Measurements from ENCODE around the gene PWP2.
"Not testable (repeated sequence)": the region's sequence is repeated elsewhere in the genome, so short reads cannot be mapped to it uniquely, and the experiment has no call there.

PWP2 gene

GRCh38 chr21:44139787-44140551 lies 32.8 kb downstream of the PWP2 start:
- H3K4me3 ChIP-seq (ENCODE audit: low read depth, low read length); H3K36me3 ChIP-seq (ENCODE audit: insufficient read depth, low read length); H3K4me1 ChIP-seq (ENCODE audit: control insufficient read depth, insufficient read depth, low read length, unreplicated experiment); H2AFZ ChIP-seq (ENCODE audit: low read length, unreplicated experiment); H3K79me2 ChIP-seq (ENCODE audit: control insufficient read depth, insufficient read depth, low read length, unreplicated experiment); H3K27me3 ChIP-seq (ENCODE audit: insufficient read depth, low read length); H3K27ac ChIP-seq (ENCODE audit: low read depth, low read length): not testable (repeated sequence)

DNA sequence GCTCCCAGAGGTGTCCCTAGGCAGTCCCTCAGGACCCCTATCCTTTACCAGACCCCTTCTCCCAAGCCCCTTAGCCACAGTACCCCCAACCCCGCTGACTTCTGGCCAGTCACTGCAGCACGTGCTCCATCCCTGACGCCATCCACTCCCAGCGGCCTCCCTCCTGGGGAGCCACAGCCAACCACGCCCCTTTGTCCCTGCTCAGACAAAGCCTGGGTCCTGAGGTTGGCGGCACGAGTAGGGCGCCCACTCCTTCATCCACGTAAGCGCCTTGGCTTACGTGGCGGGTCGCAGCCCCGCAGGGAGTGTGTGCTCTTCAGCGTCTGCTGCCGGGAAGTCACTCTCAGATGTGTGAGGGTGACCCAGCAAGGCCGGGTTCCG lies 33.3 kb downstream of the PWP2 start:
- H3K4me3 ChIP-seq (ENCODE audit: low read depth, low read length); H3K4me1 ChIP-seq (ENCODE audit: control insufficient read depth, insufficient read depth, low read length, unreplicated experiment); H3K27me3 ChIP-seq (ENCODE audit: insufficient read depth, low read length); H3K36me3 ChIP-seq (ENCODE audit: insufficient read depth, low read length); H2AFZ ChIP-seq (ENCODE audit: low read length, unreplicated experiment); H3K27ac ChIP-seq (ENCODE audit: low read depth, low read length); H3K79me2 ChIP-seq (ENCODE audit: control insufficient read depth, insufficient read depth, low read length, unreplicated experiment): not testable (repeated sequence)

DNA sequence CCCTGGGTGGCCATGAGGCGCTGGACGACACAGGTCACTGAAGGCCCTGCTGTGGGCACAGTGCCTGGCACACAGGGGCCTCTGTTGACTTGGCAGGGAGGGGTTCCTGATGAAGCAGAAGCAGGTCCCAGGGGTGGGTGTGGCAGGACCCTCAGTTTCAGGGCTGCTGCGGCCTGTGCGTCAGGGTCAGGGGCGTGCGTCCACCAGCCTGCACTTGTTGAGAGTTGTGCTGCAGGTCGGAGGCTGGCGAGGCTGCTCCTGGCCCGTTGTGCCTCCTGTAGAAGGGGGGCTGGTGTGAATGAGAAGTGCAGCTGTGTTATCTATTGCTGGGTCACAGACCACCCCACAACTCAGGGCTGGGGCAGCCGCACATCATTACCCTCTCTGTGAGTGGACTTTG lies 35.3 kb downstream of the PWP2 start:
- H3K27ac ChIP-seq (ENCODE audit: low read depth, low read length); H3K4me1 ChIP-seq (ENCODE audit: control insufficient read depth, insufficient read depth, low read length, unreplicated experiment); H2AFZ ChIP-seq (ENCODE audit: low read length, unreplicated experiment); H3K79me2 ChIP-seq (ENCODE audit: control insufficient read depth, insufficient read depth, low read length, unreplicated experiment); H3K27me3 ChIP-seq (ENCODE audit: insufficient read depth, low read length); H3K36me3 ChIP-seq (ENCODE audit: insufficient read depth, low read length); H3K4me3 ChIP-seq (ENCODE audit: low read depth, low read length): not testable (repeated sequence)

GRCh38 chr21:44143380-44143779 lies 36.2 kb downstream of the PWP2 start:
- H3K27me3 ChIP-seq (ENCODE audit: insufficient read depth, low read length); H3K4me1 ChIP-seq (ENCODE audit: control insufficient read depth, insufficient read depth, low read length, unreplicated experiment); H2AFZ ChIP-seq (ENCODE audit: low read length, unreplicated experiment); H3K36me3 ChIP-seq (ENCODE audit: insufficient read depth, low read length); H3K79me2 ChIP-seq (ENCODE audit: control insufficient read depth, insufficient read depth, low read length, unreplicated experiment); H3K4me3 ChIP-seq (ENCODE audit: low read depth, low read length); H3K27ac ChIP-seq (ENCODE audit: low read depth, low read length): not testable (repeated sequence)

- H2AFZ ChIP-seq (ENCODE audit: low read length, unreplicated experiment); H3K4me1 ChIP-seq (ENCODE audit: control insufficient read depth, insufficient read depth, low read length, unreplicated experiment): not testable (repeated sequence)
These were observed 36.8 kb downstream of the PWP2 start for GRCh38 chr21:44143996-44144395.

GRCh38 chr21:44144784-44145602 lies 37.8 kb downstream of the PWP2 start:
- not testable (repeated sequence) for H3K4me3 ChIP-seq (ENCODE audit: low read depth, low read length); H3K36me3 ChIP-seq (ENCODE audit: insufficient read depth, low read length); H3K4me1 ChIP-seq (ENCODE audit: control insufficient read depth, insufficient read depth, low read length, unreplicated experiment); H3K27me3 ChIP-seq (ENCODE audit: insufficient read depth, low read length); H3K27ac ChIP-seq (ENCODE audit: low read depth, low read length); H2AFZ ChIP-seq (ENCODE audit: low read length, unreplicated experiment); H3K79me2 ChIP-seq (ENCODE audit: control insufficient read depth, insufficient read depth, low read length, unreplicated experiment)

More at GRCh38 chr21:44143996-44144395, 36.8 kb downstream of the PWP2 start:
- not testable (repeated sequence) for H3K27ac ChIP-seq (ENCODE audit: low read depth, low read length); H3K27me3 ChIP-seq (ENCODE audit: insufficient read depth, low read length); H3K36me3 ChIP-seq (ENCODE audit: insufficient read depth, low read length); H3K79me2 ChIP-seq (ENCODE audit: control insufficient read depth, insufficient read depth, low read length, unreplicated experiment); H3K4me3 ChIP-seq (ENCODE audit: low read depth, low read length)

GRCh38 chr21:44145616-44146015 lies 38.4 kb downstream of the PWP2 start:
- not testable (repeated sequence) for H3K79me2 ChIP-seq (ENCODE audit: control insufficient read depth, insufficient read depth, low read length, unreplicated experiment); H3K4me1 ChIP-seq (ENCODE audit: control insufficient read depth, insufficient read depth, low read length, unreplicated experiment); H2AFZ ChIP-seq (ENCODE audit: low read length, unreplicated experiment); H3K4me3 ChIP-seq (ENCODE audit: low read depth, low read length); H3K27ac ChIP-seq (ENCODE audit: low read depth, low read length); H3K27me3 ChIP-seq (ENCODE audit: insufficient read depth, low read length); H3K36me3 ChIP-seq (ENCODE audit: insufficient read depth, low read length)

- H2AFZ ChIP-seq (ENCODE audit: low read length, unreplicated experiment); H3K27me3 ChIP-seq (ENCODE audit: insufficient read depth, low read length); H3K36me3 ChIP-seq (ENCODE audit: insufficient read depth, low read length); H3K4me1 ChIP-seq (ENCODE audit: control insufficient read depth, insufficient read depth, low read length, unreplicated experiment); H3K79me2 ChIP-seq (ENCODE audit: control insufficient read depth, insufficient read depth, low read length, unreplicated experiment); H3K27ac ChIP-seq (ENCODE audit: low read depth, low read length); H3K4me3 ChIP-seq (ENCODE audit: low read depth, low read length): not testable (repeated sequence)
These were observed 39.9 kb downstream of the PWP2 start for GRCh38 chr21:44147108-44147507.

GRCh38 chr21:44150255-44150654 lies 43.1 kb downstream of the PWP2 start:
- not testable (repeated sequence) for H3K27me3 ChIP-seq (ENCODE audit: insufficient read depth, low read length); H3K4me1 ChIP-seq (ENCODE audit: control insufficient read depth, insufficient read depth, low read length, unreplicated experiment); H3K36me3 ChIP-seq (ENCODE audit: insufficient read depth, low read length); H3K27ac ChIP-seq (ENCODE audit: low read depth, low read length); H2AFZ ChIP-seq (ENCODE audit: low read length, unreplicated experiment); H3K79me2 ChIP-seq (ENCODE audit: control insufficient read depth, insufficient read depth, low read length, unreplicated experiment); H3K4me3 ChIP-seq (ENCODE audit: low read depth, low read length)

GRCh38 chr21:44153214-44153888 lies 46.2 kb downstream of the PWP2 start:
- H3K27ac ChIP-seq (ENCODE audit: low read depth, low read length); H3K79me2 ChIP-seq (ENCODE audit: control insufficient read depth, insufficient read depth, low read length, unreplicated experiment); H2AFZ ChIP-seq (ENCODE audit: low read length, unreplicated experiment); H3K4me1 ChIP-seq (ENCODE audit: control insufficient read depth, insufficient read depth, low read length, unreplicated experiment); H3K4me3 ChIP-seq (ENCODE audit: low read depth, low read length); H3K36me3 ChIP-seq (ENCODE audit: insufficient read depth, low read length); H3K27me3 ChIP-seq (ENCODE audit: insufficient read depth, low read length): not testable (repeated sequence)

DNA sequence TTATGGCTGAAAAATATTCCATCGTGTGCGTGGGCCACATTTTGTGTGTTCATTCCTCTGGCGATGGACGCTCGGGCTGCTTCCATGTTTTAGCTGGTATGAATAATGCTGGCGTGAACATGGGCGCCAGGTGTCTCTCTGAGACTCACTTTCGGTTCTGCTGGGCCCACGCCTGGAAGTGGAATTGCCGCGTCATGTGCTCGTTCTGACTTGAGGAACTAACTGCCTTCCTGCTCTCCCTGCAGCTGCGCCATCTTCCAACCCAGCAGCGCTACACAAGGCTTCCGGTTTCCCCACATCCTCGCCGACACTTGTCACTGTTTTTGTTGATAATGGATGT lies 46.7 kb downstream of the PWP2 start:
- not testable (repeated sequence) for H3K36me3 ChIP-seq (ENCODE audit: insufficient read depth, low read length); H3K27me3 ChIP-seq (ENCODE audit: insufficient read depth, low read length); H3K79me2 ChIP-seq (ENCODE audit: control insufficient read depth, insufficient read depth, low read length, unreplicated experiment); H2AFZ ChIP-seq (ENCODE audit: low read length, unreplicated experiment); H3K4me1 ChIP-seq (ENCODE audit: control insufficient read depth, insufficient read depth, low read length, unreplicated experiment); H3K4me3 ChIP-seq (ENCODE audit: low read depth, low read length); H3K27ac ChIP-seq (ENCODE audit: low read depth, low read length)

Data from ACC112 (cell line).